Islet precursor cell (in vitro differentiated cells): ENCODE measurements around the gene CROCC.

ENCODE experiments used
- DNase-seq: peaks from one replicate; pipeline ENCODE4 v3.0.0-alpha.2; 2018

Gene CROCC

DNA sequence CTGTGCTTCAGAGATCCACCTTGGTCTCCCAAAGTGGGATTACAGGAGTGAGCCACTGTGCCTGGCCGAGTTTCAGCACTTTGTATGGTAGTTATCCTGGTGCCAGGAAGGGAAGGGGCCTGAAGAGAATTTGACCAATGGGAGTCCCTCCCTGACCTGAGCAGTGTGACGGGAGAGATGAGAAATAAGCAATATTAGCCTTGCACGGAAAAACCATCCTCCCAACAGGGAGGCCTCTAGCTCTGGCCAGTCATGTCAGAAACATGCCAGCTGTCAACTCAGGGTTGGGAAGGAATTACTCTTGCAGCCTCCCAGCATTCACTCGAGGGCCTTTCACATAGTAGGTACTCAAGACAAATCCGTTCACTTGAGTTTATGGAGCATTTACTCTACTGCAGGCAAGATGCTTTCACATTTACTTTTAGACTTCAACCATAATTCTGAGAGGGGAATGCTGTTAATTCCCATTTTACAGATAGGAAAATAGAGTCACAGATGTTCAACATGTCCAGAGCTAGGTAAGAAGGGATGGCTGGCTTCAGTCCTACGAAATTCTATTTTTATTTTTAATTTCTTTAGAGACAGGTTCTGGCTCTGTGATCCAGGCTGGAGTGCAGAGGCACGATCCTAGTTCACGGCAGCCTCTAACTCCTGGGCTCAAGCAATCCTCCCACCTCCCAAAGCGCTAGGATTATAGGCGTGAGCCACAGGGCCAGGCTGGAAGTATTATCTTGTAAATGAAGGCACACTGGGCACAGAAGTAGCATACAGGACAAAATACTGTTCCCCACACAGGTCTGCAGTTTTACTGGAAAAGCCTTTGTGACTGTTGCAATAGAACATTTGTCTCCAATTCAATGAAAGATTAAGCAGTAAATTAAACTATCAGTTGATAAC is 93.2 kb downstream of the CROCC start:
- peak; percentile 52 for DNase-seq

DNA sequence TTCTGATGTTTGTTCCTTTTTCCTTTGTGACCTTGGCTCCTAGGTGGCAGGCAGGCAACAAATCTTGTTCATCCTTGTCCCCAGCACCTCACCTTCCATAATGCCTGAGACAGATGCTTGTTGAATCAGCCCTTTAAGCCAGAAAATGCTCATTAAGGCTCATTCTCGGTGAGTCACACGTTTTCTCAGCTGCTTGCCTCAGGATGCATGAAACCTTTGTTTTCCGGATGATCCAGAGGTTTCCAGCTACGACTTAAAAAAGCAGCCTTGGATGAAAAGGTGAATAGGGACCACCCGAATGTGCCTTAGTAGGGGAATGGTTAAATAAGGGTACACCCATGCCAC is 94.6 kb downstream of the CROCC start:
- DNase-seq = no peak

GRCh38 chr1:17017435-17017834 is 95.7 kb downstream of the CROCC start:
- no peak for DNase-seq

DNA sequence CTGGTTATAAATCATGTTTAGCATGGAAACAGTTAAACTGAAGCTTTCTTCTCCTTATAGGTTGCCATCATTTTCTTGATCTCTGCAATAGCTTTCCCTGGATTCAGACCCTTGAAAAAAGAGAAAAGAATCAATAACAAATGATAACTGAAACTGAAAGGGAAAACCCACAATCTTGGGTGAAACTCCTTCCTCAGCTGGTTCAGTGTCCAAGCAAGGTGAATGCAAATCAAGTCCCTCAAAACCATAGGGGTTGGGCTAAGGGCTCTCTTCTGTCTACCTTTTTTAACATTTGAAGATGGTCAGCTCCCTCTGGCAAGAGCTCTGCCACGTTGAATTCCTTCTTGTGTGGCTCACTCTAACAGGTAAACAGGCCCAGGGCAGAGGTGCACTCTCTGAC is 97.1 kb downstream of the CROCC start:
- no peak for DNase-seq

- no peak for DNase-seq
These were observed 98.8 kb downstream of the CROCC start for GRCh38 chr1:17020502-17020901.

DNA sequence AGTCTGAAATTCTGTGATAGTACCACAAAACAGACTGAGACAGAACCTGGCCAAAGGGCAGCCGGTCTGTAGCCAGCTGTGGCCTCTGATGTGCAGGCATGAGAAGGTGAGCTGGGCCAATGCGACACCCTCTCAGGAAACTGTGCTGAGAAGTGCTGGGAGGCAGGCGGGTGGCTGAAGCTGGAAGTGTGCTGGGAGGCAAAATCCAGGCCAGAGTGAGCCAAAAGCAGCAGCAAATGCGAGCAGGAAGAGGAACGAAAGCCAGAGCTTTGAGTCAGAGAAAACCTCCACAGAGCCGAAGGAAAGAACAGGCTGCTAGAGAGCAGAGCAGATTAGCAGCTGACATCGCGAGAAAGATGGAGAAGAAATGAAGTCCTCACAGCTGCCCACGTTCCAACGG is 100.2 kb downstream of the CROCC start:
- DNase-seq = no peak
